ENCODE results near the gene BBLN. TPM values are rescaled to one million over a fixed set of nuclear protein-coding genes. Genes with fewer than 3 reads are reported as not detected.

BBLN gene
- total RNA-seq, 1 donor from 2014 or later, result 69.4 TPM

DNA sequence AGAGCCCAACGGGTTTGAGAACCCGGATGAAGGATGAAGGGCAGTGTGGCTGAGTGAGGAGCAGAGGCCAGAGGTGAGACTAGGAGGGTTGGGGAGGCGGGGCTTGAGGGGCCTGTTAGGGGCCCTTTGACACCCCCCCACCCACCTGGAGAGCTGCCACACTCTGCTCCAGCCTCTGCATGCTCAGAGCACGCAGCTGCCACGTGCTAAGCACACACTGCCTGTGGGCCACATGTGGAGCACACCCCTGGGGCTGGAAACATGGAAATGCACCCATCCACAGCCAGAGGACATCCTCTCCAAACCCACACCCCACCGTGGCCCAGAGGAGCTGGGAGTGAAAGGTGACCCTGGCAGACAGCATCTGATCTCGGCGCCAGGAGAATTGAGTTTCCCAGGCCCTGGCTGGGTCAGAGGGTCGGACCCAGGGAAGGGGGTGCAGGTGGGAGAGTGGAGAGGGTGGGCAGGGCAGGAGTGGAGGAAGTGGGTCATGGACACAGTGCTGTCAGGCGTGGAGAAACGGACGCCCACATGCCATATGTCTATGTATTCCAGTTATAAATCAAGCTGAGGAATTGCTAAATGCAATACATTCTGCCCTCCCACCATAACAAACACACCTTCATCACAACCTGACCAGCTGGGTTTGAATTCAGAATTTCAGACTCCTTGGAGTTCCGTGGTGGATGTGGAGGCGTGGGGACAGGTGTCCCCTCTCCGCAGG, 49.0 kb downstream of the BBLN start:
- TF ChIP-seq EZH2phosphoT487 (IDR thresholded peaks at IDR 0.05) (no peak), EZH2 (IDR thresholded peaks at IDR 0.05) (no peak)
- TF ChIP-seq, protein P1, sequence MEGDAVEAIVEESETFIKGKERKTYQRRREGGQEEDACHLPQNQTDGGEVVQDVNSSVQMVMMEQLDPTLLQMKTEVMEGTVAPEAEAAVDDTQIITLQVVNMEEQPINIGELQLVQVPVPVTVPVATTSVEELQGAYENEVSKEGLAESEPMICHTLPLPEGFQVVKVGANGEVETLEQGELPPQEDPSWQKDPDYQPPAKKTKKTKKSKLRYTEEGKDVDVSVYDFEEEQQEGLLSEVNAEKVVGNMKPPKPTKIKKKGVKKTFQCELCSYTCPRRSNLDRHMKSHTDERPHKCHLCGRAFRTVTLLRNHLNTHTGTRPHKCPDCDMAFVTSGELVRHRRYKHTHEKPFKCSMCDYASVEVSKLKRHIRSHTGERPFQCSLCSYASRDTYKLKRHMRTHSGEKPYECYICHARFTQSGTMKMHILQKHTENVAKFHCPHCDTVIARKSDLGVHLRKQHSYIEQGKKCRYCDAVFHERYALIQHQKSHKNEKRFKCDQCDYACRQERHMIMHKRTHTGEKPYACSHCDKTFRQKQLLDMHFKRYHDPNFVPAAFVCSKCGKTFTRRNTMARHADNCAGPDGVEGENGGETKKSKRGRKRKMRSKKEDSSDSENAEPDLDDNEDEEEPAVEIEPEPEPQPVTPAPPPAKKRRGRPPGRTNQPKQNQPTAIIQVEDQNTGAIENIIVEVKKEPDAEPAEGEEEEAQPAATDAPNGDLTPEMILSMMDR (IDR thresholded peaks at IDR 0.05), result no peak
- Mint-ChIP-seq H3K4me1 (peaks cover 34% of the 10 kb centered on the region), H3K36me3 (peaks cover 2% of the 10 kb centered on the region), H3K4me3 (peak overlapping the region; percentile 41), H3K27me3 (ENCODE audit: insufficient read depth, low read depth) (peaks cover 12% of the 10 kb centered on the region), H3K27ac (no peak overlapping the region), H3K9me3 (no peaks in the 10 kb centered on the region)
- H3K79me2 ChIP-seq (ENCODE audit: low read depth), result peaks cover 13% of the 10 kb centered on the region
- no peak overlapping the region for H3K4me3 ChIP-seq
- H2AFZ ChIP-seq (replicated peaks), result no peak overlapping the region
- H4K20me1 ChIP-seq (ENCODE audit: low read depth), result peaks cover 47% of the 10 kb centered on the region
- H3F3A ChIP-seq (ENCODE audit: low read depth), result peaks cover under 1% of the 10 kb centered on the region
- no peak overlapping the region for H3K27ac ChIP-seq
- no peak for DNase-seq (ENCODE audit: low spot score)
- peaks cover 8% of the 10 kb centered on the region for H3K4me1 ChIP-seq
- H3K36me3 ChIP-seq, result no peaks in the 10 kb centered on the region
- H3K27me3 ChIP-seq, result no peaks in the 10 kb centered on the region
- H3K4me2 ChIP-seq, result no peak overlapping the region
- no peaks in the 10 kb centered on the region for H3K9me3 ChIP-seq (ENCODE audit: low read depth)
- no peak overlapping the region for H3K9ac ChIP-seq

- Histone ChIP-seq H3K4me1 (no peaks in the 10 kb centered on the region), H3K79me2 (ENCODE audit: low read depth) (no peaks in the 10 kb centered on the region), H3K9ac (no peak overlapping the region), H3K4me2 (no peak overlapping the region), H4K20me1 (ENCODE audit: low read depth) (peaks cover 60% of the 10 kb centered on the region), H3F3A (ENCODE audit: low read depth) (no peaks in the 10 kb centered on the region), H3K36me3 (no peaks in the 10 kb centered on the region), H2AFZ (replicated peaks) (no peak overlapping the region), H3K9me3 (ENCODE audit: low read depth) (no peaks in the 10 kb centered on the region), H3K27me3 (no peaks in the 10 kb centered on the region), H3K27ac (no peak overlapping the region), H3K4me3 (no peak overlapping the region)
- Mint-ChIP-seq H3K4me3 (peak overlapping the region; percentile 36), H3K27me3 (ENCODE audit: insufficient read depth, low read depth) (peaks cover 14% of the 10 kb centered on the region), H3K27ac (peak overlapping the region; percentile 43), H3K4me1 (peaks cover 44% of the 10 kb centered on the region), H3K9me3 (no peaks in the 10 kb centered on the region), H3K36me3 (peaks cover 2% of the 10 kb centered on the region)
- TF ChIP-seq, protein P1 (IDR thresholded peaks at IDR 0.05), result no peak
- TF ChIP-seq EZH2 (IDR thresholded peaks at IDR 0.05), result no peak
- TF ChIP-seq EZH2phosphoT487 (IDR thresholded peaks at IDR 0.05), result no peak
- DNase-seq (ENCODE audit: low spot score), result no peak
These were observed 51.3 kb downstream of the BBLN start for GRCh38 chr9:128211186-128211980.

DNA sequence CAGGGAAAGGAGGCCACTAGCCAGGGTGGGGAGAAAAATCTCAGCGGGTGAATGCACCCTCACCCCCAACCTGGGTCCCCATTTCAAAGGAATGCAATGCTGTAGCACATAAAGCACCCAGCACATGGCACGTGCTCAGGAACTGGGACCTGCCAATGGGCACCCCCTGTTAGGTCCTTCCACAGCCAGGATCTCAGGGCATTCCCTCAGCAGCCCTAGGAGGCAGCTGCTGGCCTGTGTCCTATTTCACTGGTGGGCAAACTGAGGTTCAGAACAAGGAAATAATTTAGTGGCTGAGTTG, 51.9 kb downstream of the BBLN start:
- H3K9me3 Mint-ChIP-seq, result no peaks in the 10 kb centered on the region
- H3K4me1 ChIP-seq, result no peaks in the 10 kb centered on the region
- H3K4me3 Mint-ChIP-seq, result peak overlapping the region; percentile 35
- no peak for DNase-seq (ENCODE audit: low spot score)
- no peak overlapping the region for H3K27ac ChIP-seq
- no peak overlapping the region for H2AFZ ChIP-seq (replicated peaks)
- H3K9me3 ChIP-seq (ENCODE audit: low read depth), result no peaks in the 10 kb centered on the region
- peaks cover 16% of the 10 kb centered on the region for H3K27me3 Mint-ChIP-seq (ENCODE audit: insufficient read depth, low read depth)
- peaks cover 60% of the 10 kb centered on the region for H4K20me1 ChIP-seq (ENCODE audit: low read depth)
- no peaks in the 10 kb centered on the region for H3K36me3 ChIP-seq
- no peak overlapping the region for H3K4me2 ChIP-seq
- H3K4me1 Mint-ChIP-seq, result peaks cover 43% of the 10 kb centered on the region
- no peaks in the 10 kb centered on the region for H3F3A ChIP-seq (ENCODE audit: low read depth)
- H3K36me3 Mint-ChIP-seq, result peaks cover 4% of the 10 kb centered on the region
- no peaks in the 10 kb centered on the region for H3K27me3 ChIP-seq
- TF ChIP-seq, protein P1 (IDR thresholded peaks at IDR 0.05), result no peak
- no peak for TF ChIP-seq EZH2phosphoT487 (IDR thresholded peaks at IDR 0.05)
- no peak for TF ChIP-seq EZH2 (IDR thresholded peaks at IDR 0.05)
- H3K79me2 ChIP-seq (ENCODE audit: low read depth), result no peaks in the 10 kb centered on the region
- H3K27ac Mint-ChIP-seq, result no peak overlapping the region
- no peak overlapping the region for H3K4me3 ChIP-seq
- no peak overlapping the region for H3K9ac ChIP-seq

Other genes with a start within 250 kb of the BBLN start
- 5.5 and 11.1 TPM in 2 replicates for gene ST6GALNAC4, start 243.2 kb upstream of the BBLN start, total RNA-seq (ENCODE audit: low replicate concordance)
- 1.4 and 8.8 TPM in 2 replicates for gene PIP5KL1, start 229.5 kb upstream of the BBLN start, total RNA-seq (ENCODE audit: low replicate concordance)
- 9.1 and 20.5 TPM in 2 replicates for gene DPM2, start 222.4 kb upstream of the BBLN start, total RNA-seq (ENCODE audit: low replicate concordance)
- 8.8 and 30.8 TPM in 2 replicates for gene EEIG1, start 179.3 kb upstream of the BBLN start, total RNA-seq (ENCODE audit: low replicate concordance)
- 8.4 and 9.5 TPM in 2 replicates for gene NAIF1, start 92.9 kb upstream of the BBLN start, total RNA-seq (ENCODE audit: low replicate concordance)
- gene SLC25A25, start 92.0 kb upstream of the BBLN start, total RNA-seq (ENCODE audit: low replicate concordance), result 8.5 and 15.7 TPM in 2 replicates
- 25.7 and 61.2 TPM in 2 replicates for gene PTGES2, start 32.5 kb upstream of the BBLN start, total RNA-seq (ENCODE audit: low replicate concordance)
- gene LCN2, start 10.8 kb upstream of the BBLN start, total RNA-seq (ENCODE audit: low replicate concordance), result not detected in 2 replicates
- gene CIZ1, start 31.3 kb downstream of the BBLN start, total RNA-seq (ENCODE audit: low replicate concordance), result 33.4 and 48.8 TPM in 2 replicates
- 30.1 and 52.7 TPM in 2 replicates for gene DNM1, start 43.1 kb downstream of the BBLN start, total RNA-seq (ENCODE audit: low replicate concordance)
- 25.2 and 37.5 TPM in 2 replicates for gene GOLGA2, start 115.7 kb downstream of the BBLN start, total RNA-seq (ENCODE audit: low replicate concordance)
- gene SWI5, start 116.0 kb downstream of the BBLN start, total RNA-seq (ENCODE audit: low replicate concordance), result 15.0 and 21.5 TPM in 2 replicates
- 8.3 and 9.2 TPM in 2 replicates for gene TRUB2, start 162.2 kb downstream of the BBLN start, total RNA-seq (ENCODE audit: low replicate concordance)
- gene COQ4, start 162.6 kb downstream of the BBLN start, total RNA-seq (ENCODE audit: low replicate concordance), result 16.8 and 39.0 TPM in 2 replicates
- 4.4 and 8.6 TPM in 2 replicates for gene SLC27A4, start 180.3 kb downstream of the BBLN start, total RNA-seq (ENCODE audit: low replicate concordance)
- 10.3 and 21.7 TPM in 2 replicates for gene URM1, start 211.1 kb downstream of the BBLN start, total RNA-seq (ENCODE audit: low replicate concordance)